Activated CD4-positive, CD25-positive, alpha-beta regulatory T cell treated with anti-CD3 and anti-CD28 coated beads, Interleukin-2, amount 50 U/mL, for 72 hours (primary cell): ENCODE measurements around the gene DIPK1A.
A peak's percentile ranks its signal among the peaks of the same experiment; 100 is the strongest.
"Not testable (repeated sequence)": the region's sequence is repeated elsewhere in the genome, so short reads cannot be mapped to it uniquely, and the experiment has no call there.

ENCODE experiments used
- DNase-seq: peaks from one replicate; pipeline ENCODE4 v3.0.0; 2021

The DIPK1A gene

GRCh38 chr1:92975551-92976232, 14.4 kb upstream of the DIPK1A start:
- DNase-seq = no peak

GRCh38 chr1:92974112-92974511, 12.8 kb upstream of the DIPK1A start:
- DNase-seq = not testable (repeated sequence)

DNA sequence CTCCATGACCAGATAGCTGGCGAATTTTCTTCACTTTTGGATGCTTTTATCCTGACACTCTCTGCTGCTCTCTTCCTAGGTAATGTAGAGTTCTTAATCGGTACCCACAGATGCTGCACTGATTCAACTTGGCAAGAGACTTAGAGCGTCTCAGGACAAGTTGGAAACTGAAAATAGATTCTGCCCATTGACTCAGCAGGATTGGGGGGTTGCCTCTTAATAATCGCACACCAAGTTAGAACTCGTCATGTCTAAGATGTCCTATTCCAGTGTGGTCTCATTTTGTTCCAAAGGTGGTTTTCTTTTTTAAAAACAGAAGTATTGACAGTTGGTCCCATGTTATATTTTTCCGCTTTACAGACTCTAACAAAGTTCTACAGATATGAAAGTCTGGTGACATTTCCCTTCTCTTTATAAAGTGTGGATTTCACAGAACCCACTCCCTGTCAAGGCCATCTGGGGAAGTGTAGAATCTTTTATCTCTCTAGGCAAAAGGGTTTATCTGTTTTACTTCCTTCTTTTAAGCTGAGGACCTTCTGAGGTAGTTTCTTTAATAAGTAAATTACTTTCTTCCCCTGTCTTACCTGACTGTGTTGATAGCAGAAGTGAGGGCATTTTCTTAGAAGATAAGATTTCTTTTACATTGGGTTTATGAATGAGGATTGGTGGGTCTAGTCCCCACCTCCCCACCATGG, 12.1 kb upstream of the DIPK1A start:
- no peak for DNase-seq

DNA sequence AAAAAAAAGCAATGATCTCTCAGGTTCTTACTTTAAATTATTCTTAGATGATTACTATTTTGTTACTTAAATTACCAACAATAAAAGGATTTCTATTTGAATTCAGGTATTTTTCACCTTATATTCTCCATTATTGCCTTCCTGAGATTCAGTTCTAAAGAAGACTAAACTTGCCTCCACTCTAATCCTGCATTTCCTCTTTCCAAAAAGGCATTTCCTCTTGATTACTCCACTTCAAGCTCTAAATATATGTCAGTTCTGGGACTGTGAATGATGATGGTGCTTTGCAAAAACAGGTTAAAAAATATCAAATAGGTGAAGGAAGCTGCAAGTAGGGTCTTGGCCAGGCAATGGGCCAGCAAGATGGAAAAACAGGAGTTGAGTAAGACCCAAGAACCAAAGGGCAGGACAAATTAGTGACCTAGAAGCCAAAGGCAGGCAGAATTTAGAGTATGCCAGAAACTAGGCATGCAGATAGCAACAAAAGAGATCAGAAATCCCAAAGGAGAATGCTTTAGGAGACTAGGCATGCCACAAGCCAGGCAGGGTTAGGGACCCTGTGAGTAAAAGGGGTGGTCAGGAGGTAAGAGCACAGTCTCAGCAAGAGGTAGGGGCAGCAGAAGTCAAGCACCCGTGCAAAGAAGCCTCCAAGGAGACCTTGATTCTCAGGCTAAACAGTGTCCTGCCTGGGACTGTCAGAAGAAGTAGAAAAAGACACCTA, 11.3 kb upstream of the DIPK1A start:
- no peak for DNase-seq

DNA sequence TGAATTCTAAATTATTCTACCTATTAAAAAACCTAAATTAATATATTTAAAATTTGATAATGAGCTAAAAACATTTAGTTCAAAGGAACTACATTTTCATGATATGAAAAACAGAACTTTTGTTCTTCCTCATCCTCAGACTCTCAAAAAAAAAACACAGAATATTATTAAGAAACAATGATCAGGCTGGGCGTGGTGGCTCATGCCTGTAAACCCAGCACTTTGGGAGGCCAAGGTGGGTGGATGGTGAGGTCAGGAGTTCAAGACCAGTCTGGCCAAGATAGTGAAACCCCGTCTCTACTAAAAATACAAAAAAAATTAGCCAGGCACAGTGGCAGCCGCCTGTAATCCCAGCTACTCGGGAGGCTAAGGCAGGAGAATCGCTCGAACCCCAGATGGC, 10.7 kb upstream of the DIPK1A start:
- not testable (repeated sequence) for DNase-seq

DNA sequence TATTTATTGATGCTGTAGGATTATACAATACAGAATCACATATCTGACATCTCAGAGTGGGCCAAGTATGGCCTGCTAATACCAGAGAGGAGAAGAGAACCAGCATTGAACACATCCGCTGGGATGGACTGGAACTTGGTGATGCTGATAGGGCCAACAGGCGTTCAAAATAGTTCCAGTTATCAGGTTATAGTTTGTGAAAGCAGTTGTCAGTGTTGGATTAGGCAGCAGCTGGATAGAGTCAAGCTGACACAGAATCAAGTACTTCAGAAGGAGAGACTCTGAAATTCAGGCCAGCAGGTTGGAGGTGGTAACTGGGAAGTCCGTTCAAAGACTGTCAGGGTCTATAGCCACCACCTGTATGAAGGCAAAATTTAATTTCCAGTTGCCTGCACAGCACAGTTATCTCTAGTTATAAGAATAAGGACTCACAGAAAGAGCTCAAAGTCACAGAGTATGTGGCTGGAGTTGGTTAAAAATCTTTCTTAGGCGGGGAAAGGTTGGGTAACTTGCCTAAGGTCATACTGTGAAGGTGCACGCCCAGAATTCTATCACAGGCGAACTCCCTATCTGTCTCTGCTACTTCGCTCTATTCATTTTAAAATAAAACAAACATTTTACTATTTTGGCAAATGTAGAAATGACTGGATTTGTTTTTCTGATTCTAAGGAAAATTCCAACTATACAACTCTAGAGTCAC, 9.9 kb upstream of the DIPK1A start:
- no peak for DNase-seq

- no peak for DNase-seq
Measured at GRCh38 chr1:92969517-92969916, 8.3 kb upstream of the DIPK1A start.

- no peak for DNase-seq
Measured at GRCh38 chr1:92968138-92969032, 7.1 kb upstream of the DIPK1A start.

GRCh38 chr1:92964998-92965397, 3.7 kb upstream of the DIPK1A start:
- no peak for DNase-seq

DNA sequence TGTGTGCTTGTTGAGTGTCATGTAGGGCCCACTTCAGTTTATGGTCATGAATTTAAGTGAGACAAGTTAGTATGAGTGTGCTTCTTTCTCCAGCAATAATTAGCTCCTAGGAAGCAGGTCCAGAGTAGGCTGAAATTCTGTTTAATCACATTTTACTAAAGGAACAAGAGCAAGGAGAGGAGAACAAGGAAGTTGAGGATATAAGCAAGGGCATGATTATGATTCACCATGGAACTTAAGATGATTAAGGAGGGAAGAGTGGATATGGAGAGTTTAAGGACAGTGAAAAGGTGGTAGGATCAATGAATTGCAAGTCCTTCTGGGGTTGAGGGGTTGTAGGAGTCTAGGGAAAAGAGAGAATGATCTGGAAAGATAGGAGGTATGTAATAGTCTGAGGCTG, 3.1 kb upstream of the DIPK1A start:
- no peak for DNase-seq

- DNase-seq = peak; percentile 63
Measured at GRCh38 chr1:92961896-92962752, 862 bp upstream of the DIPK1A start.

DNA sequence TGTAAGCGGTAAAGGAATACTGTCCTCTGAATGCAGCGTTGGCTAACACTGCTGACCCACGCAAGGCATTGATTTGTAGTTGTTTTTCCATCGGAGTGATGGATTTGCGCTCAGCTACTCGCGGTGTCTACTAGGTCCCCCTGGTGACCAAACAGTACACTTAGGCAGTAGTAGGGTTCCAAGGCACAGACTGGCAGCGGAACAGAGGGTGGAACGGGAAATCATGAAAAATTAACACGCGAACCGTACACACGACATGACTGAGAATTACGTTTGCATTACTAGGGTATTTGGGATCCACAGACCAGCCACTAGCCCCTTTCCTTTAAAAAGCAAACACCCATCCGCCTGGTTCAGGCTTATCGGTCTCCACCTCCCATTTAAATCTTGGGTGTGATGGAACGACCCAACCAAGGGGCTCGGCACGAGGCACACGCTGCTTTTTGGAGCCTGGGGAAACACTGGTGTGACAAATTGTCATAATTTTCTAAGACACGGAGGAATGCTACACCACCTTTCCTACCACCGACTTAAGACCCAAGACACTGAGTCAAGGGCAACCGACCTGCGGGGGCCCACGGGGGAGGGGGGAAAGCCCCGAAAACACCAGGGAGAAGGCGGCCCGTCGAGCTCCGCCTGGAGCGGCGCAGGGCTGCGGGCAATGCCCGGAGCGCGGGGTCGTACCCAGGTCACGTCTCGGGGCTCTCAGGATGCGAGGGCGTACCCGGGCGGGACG, 699 bp downstream of the DIPK1A start:
- no peak for DNase-seq

- no peak for DNase-seq
Measured at GRCh38 chr1:92958203-92958970, 2.9 kb downstream of the DIPK1A start.

DNA sequence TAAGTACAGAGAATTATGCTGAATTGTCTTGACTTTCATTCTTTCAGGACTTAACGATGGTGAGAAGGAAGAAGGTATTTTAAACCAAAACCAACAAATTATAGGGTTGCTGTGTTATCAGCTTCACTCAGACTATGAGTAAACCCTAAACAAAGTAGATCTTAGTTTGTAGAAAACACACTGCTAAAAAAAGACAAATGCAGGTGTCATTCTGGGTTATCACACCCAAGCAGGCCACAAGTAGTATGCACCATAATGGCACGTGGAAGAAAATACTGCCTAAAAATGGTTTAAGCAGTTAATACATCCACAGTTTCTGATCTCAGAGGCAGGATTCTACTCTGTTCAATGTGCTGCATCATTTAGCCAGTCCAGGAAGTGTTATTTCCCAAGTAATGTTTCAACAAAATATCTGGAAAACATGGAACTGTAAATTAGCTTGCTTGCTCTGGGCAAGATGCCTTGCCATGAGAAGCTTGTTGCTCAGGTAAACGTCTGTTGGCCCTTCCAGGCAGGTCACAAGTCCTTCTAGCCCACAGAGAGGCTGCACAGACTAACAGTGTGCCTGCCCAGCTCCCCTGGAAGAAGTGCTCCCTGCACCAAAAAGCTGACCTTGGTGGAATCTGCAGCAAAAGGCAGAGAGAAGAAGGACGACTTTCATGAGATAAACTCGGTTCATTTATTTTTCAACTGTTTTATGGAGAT, 4.1 kb downstream of the DIPK1A start:
- DNase-seq = no peak

GRCh38 chr1:92956254-92957029, 4.8 kb downstream of the DIPK1A start:
- no peak for DNase-seq

DNA sequence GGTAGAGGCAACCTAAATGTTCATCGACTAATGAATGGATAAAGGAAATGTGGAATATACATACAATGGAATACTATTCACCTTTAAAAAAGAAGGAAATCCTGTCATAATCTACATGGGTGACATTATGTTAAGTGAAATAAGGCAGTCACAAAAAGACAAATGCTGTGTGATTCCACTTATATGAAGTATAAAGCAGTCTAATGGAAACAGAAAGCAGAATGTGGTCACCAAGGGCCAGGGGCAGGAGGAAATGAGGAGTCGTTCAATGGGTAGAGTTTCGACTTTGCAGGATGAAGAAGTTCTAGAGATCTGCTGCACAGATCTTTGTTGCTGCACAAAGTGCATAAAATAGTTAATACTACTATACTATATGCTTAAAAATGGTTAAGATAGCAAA, 7.8 kb downstream of the DIPK1A start:
- no peak for DNase-seq

DNA sequence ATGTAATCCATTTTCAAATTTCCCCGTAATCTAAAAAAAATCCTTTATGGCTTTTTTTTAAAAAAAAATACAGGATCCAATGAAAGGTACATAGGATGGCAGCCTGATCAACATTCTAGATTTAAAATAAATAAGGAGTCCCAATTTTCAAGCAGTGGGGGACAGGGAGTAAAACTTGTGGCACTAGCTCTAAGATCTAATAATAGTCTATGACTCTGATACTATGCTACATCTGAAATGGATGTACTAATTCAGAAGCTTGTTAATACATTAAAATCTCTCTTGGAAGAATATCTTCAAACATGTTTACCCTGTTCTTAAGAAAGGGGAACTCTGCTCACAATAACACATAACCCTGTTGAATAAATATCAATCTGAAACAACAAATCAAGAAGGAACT, 8.5 kb downstream of the DIPK1A start:
- no peak for DNase-seq

DNA sequence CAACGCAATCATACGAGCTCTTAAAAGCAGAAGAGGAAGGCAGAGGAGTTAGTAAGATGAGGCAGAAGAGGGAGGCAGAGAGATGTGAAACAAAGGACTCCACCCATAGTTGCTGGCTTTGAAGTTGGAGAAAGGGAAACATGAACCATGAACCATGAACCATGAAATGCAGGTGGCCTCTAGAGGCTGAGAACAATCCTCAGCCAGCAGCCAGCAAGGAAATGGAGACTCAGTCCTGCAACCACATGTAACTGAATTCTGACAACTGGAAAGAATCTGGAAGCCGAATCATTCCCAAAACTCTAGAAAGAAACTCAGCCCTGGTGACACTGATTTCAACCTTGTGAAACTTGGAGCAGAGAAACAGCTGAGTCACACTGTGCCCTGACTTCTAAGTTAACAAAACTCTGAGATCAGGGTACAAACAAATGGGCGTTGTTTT, 10.1 kb downstream of the DIPK1A start:
- no peak for DNase-seq
